HepG2 (cell line): ENCODE measurements around the gene LITAFD. TPM values are rescaled to one million over a fixed set of nuclear protein-coding genes. Genes with fewer than 3 reads are reported as not detected.

Experiments
- ATF3 ChIP-seq: sonication (generic); formaldehyde crosslinking; IDR thresholded peaks from 2 replicates; pipeline ENCODE4 v1.4.0; 2020; ENCODE audit warnings: missing genetic modification reagents
- ATF5 ChIP-seq: sonication (generic); formaldehyde crosslinking; IDR thresholded peaks from 2 replicates; pipeline ENCODE4 v1.4.0; 2020; ENCODE audit warnings: mild to moderate bottlenecking, low read depth, missing genetic modification reagents
- CHD2 ChIP-seq: IDR thresholded peaks from 2 replicates; pipeline ENCODE4 v1.6.1; 2011; ENCODE audit warnings: low read depth, low read length, improper control_type of control experiment
- DMAP1 ChIP-seq: IDR thresholded peaks from 2 replicates; pipeline ENCODE4 v1.6.1; 2016
- DNMT1 ChIP-seq: sonication (generic); formaldehyde crosslinking; IDR thresholded peaks from 2 replicates; pipeline ENCODE4 v1.5.1; 2020; ENCODE audit warnings: mild to moderate bottlenecking, missing genetic modification reagents
- FOXO4 ChIP-seq: sonication (generic); formaldehyde crosslinking; conservative IDR thresholded peaks from 2 replicates; pipeline ENCODE4 v1.8.1; 2023; ENCODE audit warnings: missing genetic modification reagents
- GATAD1 ChIP-seq: IDR thresholded peaks from 2 replicates; pipeline ENCODE4 v1.6.1; 2016; ENCODE audit warnings: missing genetic modification reagents, missing compliant biosample characterization
- GMEB2 ChIP-seq: IDR thresholded peaks from 2 replicates; pipeline ENCODE4 v1.6.1; 2016; ENCODE audit warnings: missing biosample characterization, missing genetic modification reagents, low read depth
- HNRNPH1 ChIP-seq: fragments of 200-400 bp; formaldehyde crosslinking; optimal IDR thresholded peaks from 2 replicates; pipeline ENCODE3; 2017; ENCODE audit warnings: mild to moderate bottlenecking, low read depth, low read length
- NCOA1 ChIP-seq: sonication (generic); formaldehyde crosslinking; IDR thresholded peaks from 2 replicates; pipeline ENCODE4 v1.9.0; 2021; ENCODE audit warnings: missing genetic modification reagents
- NRL ChIP-seq: sonication (generic); formaldehyde crosslinking; IDR thresholded peaks from 2 replicates; pipeline ENCODE4 v1.5.0; 2020; ENCODE audit warnings: missing genetic modification reagents, mild to moderate bottlenecking, moderate library complexity, borderline replicate concordance
- POLR2A ChIP-seq, 2 experiments: IDR thresholded peaks; 2 replicates each; pipeline ENCODE4 v1.6.1; 2011; ENCODE audit warnings: low read depth in 2 of 2, low read length in 2 of 2, mild to moderate bottlenecking in 1 of 2, moderate library complexity in 1 of 2; ENCODE audit not compliant: insufficient read depth in 1 of 2
- PREB ChIP-seq: sonication (generic); formaldehyde crosslinking; IDR thresholded peaks from 2 replicates; pipeline ENCODE4 v1.4.0; 2020; ENCODE audit warnings: missing genetic modification reagents
- SMC3 ChIP-seq: IDR thresholded peaks from 2 replicates; pipeline ENCODE4 v1.6.1; 2011; ENCODE audit warnings: low read length, improper control_type of control experiment
- SNAI1 ChIP-seq: sonication (generic); formaldehyde crosslinking; IDR thresholded peaks from 2 replicates; pipeline ENCODE4 v1.5.0; 2020; ENCODE audit warnings: mild to moderate bottlenecking, missing genetic modification reagents, borderline replicate concordance
- SRSF1 ChIP-seq: fragments of 200-400 bp; formaldehyde crosslinking; optimal IDR thresholded peaks from 2 replicates; pipeline ENCODE3; 2017; ENCODE audit warnings: mild to moderate bottlenecking, low read depth, low read length, moderate library complexity
- TRIM24 ChIP-seq: sonication (generic); formaldehyde crosslinking; IDR thresholded peaks from 2 replicates; pipeline ENCODE4 v1.8.0; 2022; ENCODE audit warnings: mild to moderate bottlenecking, missing genetic modification reagents
- ZBTB39 ChIP-seq: sonication (generic); formaldehyde crosslinking; IDR thresholded peaks from 2 replicates; pipeline ENCODE4 v1.5.0; 2020; ENCODE audit warnings: missing genetic modification reagents
- ZBTB8A ChIP-seq: sonication (generic); formaldehyde crosslinking; IDR thresholded peaks from 2 replicates; pipeline ENCODE4 v1.4.0; 2020; ENCODE audit warnings: mild to moderate bottlenecking, low read depth, missing genetic modification reagents, borderline replicate concordance
- ZFP36L1 ChIP-seq: sonication (generic); formaldehyde crosslinking; IDR thresholded peaks from 2 replicates; pipeline ENCODE4 v1.8.0; 2022; ENCODE audit warnings: mild to moderate bottlenecking, missing genetic modification reagents, moderate library complexity
- ZNF230 ChIP-seq: sonication (generic); formaldehyde crosslinking; IDR thresholded peaks from 2 replicates; pipeline ENCODE4 v1.4.0; 2020; ENCODE audit warnings: mild to moderate bottlenecking, missing genetic modification reagents
- ZNF367 ChIP-seq: sonication (generic); formaldehyde crosslinking; IDR thresholded peaks from 2 replicates; pipeline ENCODE4 v1.4.0; 2020; ENCODE audit warnings: missing genetic modification reagents, borderline replicate concordance
- ZNF431 ChIP-seq: sonication (generic); formaldehyde crosslinking; IDR thresholded peaks from 2 replicates; pipeline ENCODE4 v1.9.0; 2022; ENCODE audit warnings: missing genetic modification reagents, low read depth, mild to moderate bottlenecking, borderline replicate concordance
- ZNF792 ChIP-seq: IDR thresholded peaks from 2 replicates; pipeline ENCODE4 v1.6.1; 2016
- polyA plus RNA-seq, 8 experiments: library from polyadenylated mRNA; depleted of rRNA in 3 of 8; stranded (reverse) in 7 of 8; unstranded in 1 of 8; fragments of >200 nt; fragmentation: Illumina TruSeq in 4 of 8; extraction: Trizol in 4 of 8; gene quantifications; 2 replicates each; pipeline versions ENCODE4 v1.2.1 to v1.2.3, GENCODE V29; 2011 to 2016; ENCODE audit warnings: low read depth in 4 of 8, missing spikeins in 1 of 8, mixed read lengths in 1 of 8; ENCODE audit not compliant: insufficient read depth in 1 of 8
- total RNA-seq, 5 experiments: library from RNA; depleted of rRNA; stranded (reverse); fragments of >200 nt; fragmentation: Illumina TruSeq; extraction: Trizol; gene quantifications; 2 replicates each; pipeline ENCODE4 v1.2.3, GENCODE V29; 2016; ENCODE audit warnings: low read depth in 1 of 5

LITAFD gene
- total and polyA plus RNA-seq, 2 of the 13 experiments (the other 11 are each of a cell fraction or from before 2014, with no cell fraction given), result not detected

GRCh38 chr16:8919089-8919933 lies 37.2 kb downstream of the LITAFD start (continued):
- no peak for TF ChIP-seq ZNF367 (CRISPR knock-in tag)
- TF ChIP-seq ZBTB39, result 0 out of 2 replicates have a peak, but pooled peaks have one; percentile 37
- TF ChIP-seq DNMT1 (CRISPR knock-in tag), result no peak
- TF ChIP-seq SNAI1 (CRISPR knock-in tag), result no peak
- TF ChIP-seq DMAP1 (CRISPR knock-in tag), result no peak
- no peak for TF ChIP-seq GATAD1 (CRISPR knock-in tag)
- TF ChIP-seq CHD2, result 0 out of 2 replicates have a peak, but pooled peaks have one; percentile 30
- no peak for TF ChIP-seq ZBTB8A
- no peak for TF ChIP-seq ZNF230 (CRISPR knock-in tag)
- TF ChIP-seq GMEB2 (CRISPR knock-in tag), result no peak
- TF ChIP-seq PREB, result 0 out of 2 replicates have a peak, but pooled peaks have one; percentile 43
- no peak for TF ChIP-seq SRSF1
- TF ChIP-seq NRL (CRISPR knock-in tag), result no peak
- no peak for TF ChIP-seq ZNF792
- TF ChIP-seq FOXO4 (CRISPR knock-in tag), result 0 out of 2 replicates have a peak, but pooled peaks have one; percentile 57
- TF ChIP-seq ZFP36L1, result no peak
- no peak for TF ChIP-seq ZNF431 (CRISPR knock-in tag)
- TF ChIP-seq HNRNPH1, result no peak
- TF ChIP-seq TRIM24 (CRISPR knock-in tag), result no peak
- peak in 1 of 2 experiments; percentile 10; a peak in 1 of 4 replicates for TF ChIP-seq POLR2A (IDR thresholded peaks at IDR 0.05; ENCODE audit: insufficient read depth in 1 of 2, low read depth in 2 of 2, low read length in 2 of 2)
- TF ChIP-seq SMC3, result no peak
- TF ChIP-seq NCOA1, result no peak
- no peak for TF ChIP-seq ATF5 (CRISPR knock-in tag)
- no peak for TF ChIP-seq ATF3 (CRISPR knock-in tag)
